Measurements from ENCODE around the gene UTP11.

The UTP11 gene

GRCh38 chr1:38073534-38074301, 61.2 kb downstream of the UTP11 start:
- no peak for DNase-seq

- DNase-seq, result no peak
Observed at GRCh38 chr1:38074302-38074677, 61.8 kb downstream of the UTP11 start.

All from NCI-H748 treated with DMSO at 0.1 percent for 48 hours (cell line).